ENCODE results near the gene C16orf46. TPM values are rescaled to one million over a fixed set of nuclear protein-coding genes. Genes with fewer than 3 reads are reported as not detected.

C16orf46 gene
- total and polyA plus RNA-seq, 2 of the 13 experiments (the other 11 are each of a cell fraction or from before 2014, with no cell fraction given), result 0.38 to 0.55 TPM

GRCh38 chr16:81035975-81036750 is 40.9 kb downstream of the C16orf46 start (continued):
- no peak for TF ChIP-seq ZBTB49 (CRISPR knock-in tag; IDR thresholded peaks at IDR 0.05; ENCODE audit: borderline replicate concordance)
- TF ChIP-seq SMC3 (IDR thresholded peaks at IDR 0.05; ENCODE audit: low read length), result no peak
- TF ChIP-seq FUBP1 (CRISPR knock-in tag; IDR thresholded peaks at IDR 0.05; ENCODE audit: borderline replicate concordance), result no peak
- no peak for TF ChIP-seq MIER2 (CRISPR knock-in tag; IDR thresholded peaks at IDR 0.05)
- TF ChIP-seq ZSCAN31 (CRISPR knock-in tag; IDR thresholded peaks at IDR 0.05; ENCODE audit: low read depth), result no peak
- no peak for TF ChIP-seq ZNF496 (CRISPR knock-in tag; IDR thresholded peaks at IDR 0.05; ENCODE audit: insufficient replicate concordance)
- TF ChIP-seq ZNF138 (CRISPR knock-in tag; IDR thresholded peaks at IDR 0.05; ENCODE audit: low read depth), result no peak
- TF ChIP-seq ZNF841 (CRISPR knock-in tag; IDR thresholded peaks at IDR 0.05; ENCODE audit: borderline replicate concordance), result no peak
- TF ChIP-seq CHCHD3 (CRISPR knock-in tag; IDR thresholded peaks at IDR 0.05), result peak; percentile 79; the same call in 1 of the 2 replicates
- peak; percentile 41; the same call in 1 of the 2 replicates for TF ChIP-seq ZNF768 (CRISPR knock-in tag; IDR thresholded peaks at IDR 0.05)
- TF ChIP-seq KLF12 (CRISPR knock-in tag; IDR thresholded peaks at IDR 0.05; ENCODE audit: borderline replicate concordance), result peak; percentile 18; the same call in 1 of the 2 replicates
- TF ChIP-seq ZNF30 (CRISPR knock-in tag; IDR thresholded peaks at IDR 0.05), result no peak
- TF ChIP-seq ZFP90 (CRISPR knock-in tag; IDR thresholded peaks at IDR 0.05; ENCODE audit: borderline replicate concordance), result peak; percentile 41; the same call in 1 of the 2 replicates
- no peak for TF ChIP-seq GRHL1 (CRISPR knock-in tag; conservative IDR thresholded peaks at IDR 0.05)
- TF ChIP-seq PHF20 (CRISPR knock-in tag; IDR thresholded peaks at IDR 0.05), result no peak
- TF ChIP-seq ZFP36L2 (CRISPR knock-in tag; IDR thresholded peaks at IDR 0.05), result no peak
- TF ChIP-seq ZNF761 (CRISPR knock-in tag; conservative IDR thresholded peaks at IDR 0.05), result 0 out of 2 replicates have a peak, but pooled peaks have one; percentile 39
- TF ChIP-seq ZNF773 (CRISPR knock-in tag; IDR thresholded peaks at IDR 0.05; ENCODE audit: borderline replicate concordance), result no peak
- peak; percentile 63 for TF ChIP-seq RBFOX2 (IDR thresholded peaks at IDR 0.05; ENCODE audit: low read depth, low read length)
- no peak for TF ChIP-seq SOX5 (CRISPR knock-in tag; IDR thresholded peaks at IDR 0.05; ENCODE audit: borderline replicate concordance)
- TF ChIP-seq RAD51 (IDR thresholded peaks at IDR 0.05; ENCODE audit: borderline replicate concordance), result no peak
- no peak for TF ChIP-seq SMAD3 (CRISPR knock-in tag; IDR thresholded peaks at IDR 0.05)
- TF ChIP-seq GPBP1L1 (CRISPR knock-in tag; IDR thresholded peaks at IDR 0.05), result no peak

Measured in HepG2 (cell line).